SU-DHL-6 (cell line): ENCODE measurements around the gene ARHGEF37.

Experiments
- EZH2phosphoT487 ChIP-seq: fragments of 200-600 bp; sonication (generic), shearing (Covaris generic); conservative IDR thresholded peaks from 2 replicates; pipeline ENCODE4 v1.6.1; 2018; ENCODE audit warnings: mild to moderate bottlenecking, antibody characterized with exemption, low read length, moderate library complexity, mixed read lengths
- TF ChIP-seq, protein P1 (sequence below): fragments of 200-600 bp; sonication (generic); IDR thresholded peaks from one replicate; pipeline ENCODE4 v1.5.1; 2017; ENCODE audit warnings: antibody characterized with exemption, mild to moderate bottlenecking, low read length, moderate library complexity; ENCODE audit not compliant: insufficient read depth, poor library complexity, severe bottlenecking

- TF ChIP-seq, protein P1, sequence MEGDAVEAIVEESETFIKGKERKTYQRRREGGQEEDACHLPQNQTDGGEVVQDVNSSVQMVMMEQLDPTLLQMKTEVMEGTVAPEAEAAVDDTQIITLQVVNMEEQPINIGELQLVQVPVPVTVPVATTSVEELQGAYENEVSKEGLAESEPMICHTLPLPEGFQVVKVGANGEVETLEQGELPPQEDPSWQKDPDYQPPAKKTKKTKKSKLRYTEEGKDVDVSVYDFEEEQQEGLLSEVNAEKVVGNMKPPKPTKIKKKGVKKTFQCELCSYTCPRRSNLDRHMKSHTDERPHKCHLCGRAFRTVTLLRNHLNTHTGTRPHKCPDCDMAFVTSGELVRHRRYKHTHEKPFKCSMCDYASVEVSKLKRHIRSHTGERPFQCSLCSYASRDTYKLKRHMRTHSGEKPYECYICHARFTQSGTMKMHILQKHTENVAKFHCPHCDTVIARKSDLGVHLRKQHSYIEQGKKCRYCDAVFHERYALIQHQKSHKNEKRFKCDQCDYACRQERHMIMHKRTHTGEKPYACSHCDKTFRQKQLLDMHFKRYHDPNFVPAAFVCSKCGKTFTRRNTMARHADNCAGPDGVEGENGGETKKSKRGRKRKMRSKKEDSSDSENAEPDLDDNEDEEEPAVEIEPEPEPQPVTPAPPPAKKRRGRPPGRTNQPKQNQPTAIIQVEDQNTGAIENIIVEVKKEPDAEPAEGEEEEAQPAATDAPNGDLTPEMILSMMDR: no peak
- no peak for TF ChIP-seq EZH2phosphoT487
Measured at GRCh38 chr5:149641600-149641999, 60.3 kb downstream of the ARHGEF37 start.
